ENCODE data around the gene POLRMT.
"Not testable (repeated sequence)": the region's sequence is repeated elsewhere in the genome, so short reads cannot be mapped to it uniquely, and the experiment has no call there.

Gene POLRMT

DNA sequence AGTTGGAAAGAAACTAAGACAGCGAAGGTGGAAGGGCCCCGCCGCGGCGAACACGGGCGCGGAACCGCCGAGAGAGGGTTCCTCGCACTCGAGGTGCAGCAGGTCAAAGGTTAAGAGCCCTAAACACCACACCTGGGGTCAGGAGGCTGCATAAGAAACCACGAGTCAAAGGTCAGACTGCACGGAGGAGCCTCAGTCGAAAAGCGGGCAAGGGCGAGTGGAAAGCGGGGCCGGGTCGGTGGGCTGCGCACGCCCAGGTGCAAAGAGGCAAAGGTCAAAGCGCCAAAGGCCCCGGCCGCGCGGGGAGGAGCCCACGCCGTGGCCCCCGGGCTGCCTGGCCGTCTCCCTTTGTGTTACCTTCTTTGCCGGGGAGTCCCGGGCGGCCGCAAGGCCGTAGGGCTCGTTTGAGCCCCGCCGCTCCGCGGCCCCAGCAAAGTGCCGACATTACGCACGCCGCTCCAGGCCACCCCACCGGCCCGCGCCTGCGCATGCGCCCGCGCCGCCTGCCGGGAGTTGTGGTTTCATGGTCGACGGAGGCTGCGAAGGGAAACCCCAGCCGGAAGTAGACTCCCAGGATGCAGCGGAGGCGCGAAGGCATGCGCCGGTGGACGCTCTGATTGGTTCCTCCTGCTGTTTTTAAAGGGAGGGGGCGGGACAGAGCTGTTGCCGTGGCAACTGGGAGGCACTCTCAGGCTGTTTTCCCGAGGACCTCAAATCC, at the start of gene POLRMT:
POLRMT (minus strand) TSS at position 470 of the 718 bp plus-strand sequence; CDS start at position 445, 25 bp downstream.
- peak; percentile 98 for DNase-seq (ENCODE audit: low spot score)

DNA sequence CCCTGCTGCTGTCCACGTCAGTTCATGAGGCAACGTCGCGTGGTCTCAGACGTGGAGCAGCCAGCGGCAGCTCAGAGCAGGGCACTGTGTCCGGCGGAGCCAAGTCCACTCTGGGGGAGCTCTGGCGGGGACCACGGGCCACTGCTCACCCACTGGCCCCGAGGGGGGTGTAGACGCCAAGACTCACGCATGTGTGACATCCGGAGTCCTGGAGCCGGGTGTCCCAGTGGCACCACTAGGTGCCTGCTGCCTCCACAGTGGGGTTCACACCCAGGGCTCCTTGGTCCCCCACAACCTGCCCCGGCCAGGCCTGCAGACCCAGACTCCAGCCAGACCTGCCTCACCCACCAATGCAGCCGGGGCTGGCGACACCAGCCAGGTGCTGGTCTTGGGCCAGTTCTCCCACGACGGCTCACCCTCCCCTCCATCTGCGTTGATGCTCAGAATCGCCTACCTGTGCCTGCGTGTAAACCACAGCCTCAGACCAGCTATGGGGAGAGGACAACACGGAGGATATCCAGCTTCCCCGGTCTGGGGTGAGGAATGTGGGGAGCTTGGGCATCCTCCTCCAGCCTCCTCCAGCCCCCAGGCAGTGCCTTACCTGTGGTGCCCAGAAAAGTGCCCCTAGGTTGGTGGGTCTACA, 49.5 kb upstream of the POLRMT start:
- no peak for DNase-seq (ENCODE audit: low spot score)

DNA sequence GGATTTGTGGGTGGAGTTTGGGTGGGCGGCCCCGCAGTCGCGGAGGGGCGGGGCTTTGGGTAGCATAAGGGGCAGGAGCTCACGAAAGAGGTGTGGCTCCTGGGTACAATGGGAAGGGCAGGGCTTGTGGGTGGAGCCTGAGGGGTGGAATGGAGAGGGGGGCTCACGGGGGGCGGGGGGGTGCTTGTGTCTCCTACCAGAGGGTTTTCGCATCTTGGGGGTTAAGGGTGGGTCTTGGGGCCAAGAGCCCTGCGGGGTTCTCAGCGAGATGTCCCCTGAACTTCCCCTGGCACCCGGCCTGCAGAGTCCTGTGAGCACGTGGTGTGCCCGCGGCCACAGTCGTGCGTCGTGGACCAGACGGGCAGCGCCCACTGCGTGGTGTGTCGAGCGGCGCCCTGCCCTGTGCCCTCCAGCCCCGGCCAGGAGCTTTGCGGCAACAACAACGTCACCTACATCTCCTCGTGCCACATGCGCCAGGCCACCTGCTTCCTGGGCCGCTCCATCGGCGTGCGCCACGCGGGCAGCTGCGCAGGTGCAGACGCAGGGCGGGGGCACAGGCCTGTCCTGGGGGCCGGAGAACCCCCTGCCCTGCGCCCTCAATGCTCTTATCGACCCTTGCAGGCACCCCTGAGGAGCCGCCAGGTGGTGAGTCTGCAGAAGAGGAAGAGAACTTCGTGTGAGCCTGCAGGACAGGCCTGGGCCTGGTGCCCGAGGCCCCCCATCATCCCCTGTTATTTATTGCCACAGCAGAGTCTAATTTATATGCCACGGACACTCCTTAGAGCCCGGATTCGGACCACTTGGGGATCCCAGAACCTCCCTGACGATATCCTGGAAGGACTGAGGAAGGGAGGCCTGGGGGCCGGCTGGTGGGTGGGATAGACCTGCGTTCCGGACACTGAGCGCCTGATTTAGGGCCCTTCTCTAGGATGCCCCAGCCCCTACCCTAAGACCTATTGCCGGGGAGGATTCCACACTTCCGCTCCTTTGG, 48.0 kb upstream of the POLRMT start:
- DNase-seq (ENCODE audit: low spot score) = no peak

DNA sequence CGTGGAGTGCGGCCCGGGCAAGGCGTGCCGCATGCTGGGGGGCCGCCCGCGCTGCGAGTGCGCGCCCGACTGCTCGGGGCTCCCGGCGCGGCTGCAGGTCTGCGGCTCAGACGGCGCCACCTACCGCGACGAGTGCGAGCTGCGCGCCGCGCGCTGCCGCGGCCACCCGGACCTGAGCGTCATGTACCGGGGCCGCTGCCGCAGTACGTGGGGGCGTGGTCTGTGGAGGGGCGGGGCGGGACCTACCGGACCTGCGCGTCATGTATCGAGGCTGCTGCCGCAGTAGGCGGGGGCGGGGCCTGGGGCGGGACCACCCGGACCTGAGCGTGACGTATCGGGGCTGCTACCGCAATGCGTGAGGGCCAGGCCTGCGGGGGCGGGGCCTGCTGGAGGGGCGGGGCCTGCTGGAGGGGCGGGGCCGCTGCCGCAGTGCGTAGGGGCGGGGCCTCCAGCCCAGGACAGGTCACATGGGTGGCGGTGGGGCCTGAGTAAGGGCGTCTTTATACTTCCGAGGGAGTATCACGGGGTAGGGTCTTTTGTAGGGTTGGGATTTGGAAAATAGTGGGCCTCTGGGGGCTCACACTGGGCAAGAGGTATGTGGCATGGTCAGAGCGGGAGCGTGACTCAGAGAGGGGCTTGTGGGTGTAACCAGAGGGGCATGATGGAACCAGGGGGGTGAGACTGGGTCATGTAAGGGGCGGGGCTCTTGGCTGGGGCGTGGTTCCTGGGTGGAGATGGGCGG, 47.1 kb upstream of the POLRMT start:
- peak; percentile 98 for DNase-seq (ENCODE audit: low spot score)

DNA sequence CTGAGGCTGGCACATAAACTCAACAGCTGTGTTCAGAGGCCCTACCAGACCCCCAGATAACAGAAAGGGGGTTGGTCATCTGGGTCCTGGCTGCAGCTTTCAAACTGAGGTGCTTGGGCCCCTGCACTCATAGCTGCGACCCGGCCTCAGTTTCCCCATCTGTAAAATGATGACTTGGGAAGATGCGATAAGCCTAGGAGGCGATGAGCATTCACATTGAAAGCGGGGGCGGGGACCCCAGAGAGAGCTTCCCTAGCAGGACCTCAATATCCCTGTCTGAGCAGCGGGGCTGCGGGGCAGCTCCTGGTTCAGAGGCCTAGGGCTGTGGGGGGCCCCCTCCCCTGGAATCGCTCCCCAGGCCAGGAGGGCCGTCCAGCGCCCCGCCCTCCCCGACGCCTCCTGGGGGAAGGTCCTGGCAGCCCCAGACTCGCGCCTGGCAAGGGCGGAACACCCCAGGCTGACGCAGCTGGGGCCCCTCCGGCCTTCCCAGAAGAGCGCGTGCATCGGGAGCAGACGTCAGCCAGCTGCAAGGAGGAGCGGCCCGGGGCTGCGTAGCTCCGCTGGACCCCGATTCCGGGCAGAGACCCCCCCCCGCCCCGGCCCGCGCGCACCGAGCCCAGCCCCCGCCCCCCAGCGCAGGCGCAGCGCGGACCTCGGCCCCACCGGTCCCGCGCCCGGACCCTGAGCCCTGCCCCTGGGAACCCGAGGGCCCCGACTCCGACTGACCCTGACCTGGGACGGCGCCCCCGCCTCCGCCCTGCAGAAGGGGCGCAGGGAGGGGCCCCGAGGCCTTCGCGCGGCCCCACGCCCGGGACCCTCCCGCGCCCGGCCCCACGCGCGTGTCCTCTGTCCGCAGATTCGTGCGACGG, 46.3 kb upstream of the POLRMT start:
- DNase-seq (ENCODE audit: low spot score) = peak; percentile 48

DNA sequence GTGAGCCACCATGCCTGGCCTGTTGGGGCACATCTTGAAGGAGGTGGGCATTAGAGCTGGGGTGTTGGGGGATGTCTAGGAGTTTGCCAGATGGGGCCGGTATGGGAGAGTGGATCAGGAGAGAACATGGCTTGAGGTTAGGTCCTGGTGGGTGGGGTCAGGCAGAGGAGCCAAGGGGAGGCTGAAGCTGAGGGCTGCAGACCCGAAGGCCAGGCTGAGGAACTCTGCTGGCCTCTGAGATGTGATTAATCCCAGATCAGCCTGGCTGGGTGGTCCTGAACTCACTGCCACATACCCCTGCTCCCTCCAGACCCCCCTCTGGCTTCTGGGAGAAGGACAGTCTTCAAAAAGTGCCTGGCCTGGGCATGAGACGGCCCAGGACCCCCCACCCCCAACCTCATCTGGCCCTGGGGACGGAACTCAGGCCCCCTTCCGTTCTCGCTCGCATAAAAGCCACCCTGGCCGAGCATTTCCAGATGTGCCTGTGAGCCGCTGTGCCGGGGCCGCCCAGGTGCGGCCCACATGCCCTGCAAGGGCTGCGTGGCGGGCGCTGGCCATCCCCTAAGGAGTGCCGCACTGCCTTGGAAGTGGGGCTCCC, 45.6 kb upstream of the POLRMT start:
- DNase-seq (ENCODE audit: low spot score) = no peak

DNA sequence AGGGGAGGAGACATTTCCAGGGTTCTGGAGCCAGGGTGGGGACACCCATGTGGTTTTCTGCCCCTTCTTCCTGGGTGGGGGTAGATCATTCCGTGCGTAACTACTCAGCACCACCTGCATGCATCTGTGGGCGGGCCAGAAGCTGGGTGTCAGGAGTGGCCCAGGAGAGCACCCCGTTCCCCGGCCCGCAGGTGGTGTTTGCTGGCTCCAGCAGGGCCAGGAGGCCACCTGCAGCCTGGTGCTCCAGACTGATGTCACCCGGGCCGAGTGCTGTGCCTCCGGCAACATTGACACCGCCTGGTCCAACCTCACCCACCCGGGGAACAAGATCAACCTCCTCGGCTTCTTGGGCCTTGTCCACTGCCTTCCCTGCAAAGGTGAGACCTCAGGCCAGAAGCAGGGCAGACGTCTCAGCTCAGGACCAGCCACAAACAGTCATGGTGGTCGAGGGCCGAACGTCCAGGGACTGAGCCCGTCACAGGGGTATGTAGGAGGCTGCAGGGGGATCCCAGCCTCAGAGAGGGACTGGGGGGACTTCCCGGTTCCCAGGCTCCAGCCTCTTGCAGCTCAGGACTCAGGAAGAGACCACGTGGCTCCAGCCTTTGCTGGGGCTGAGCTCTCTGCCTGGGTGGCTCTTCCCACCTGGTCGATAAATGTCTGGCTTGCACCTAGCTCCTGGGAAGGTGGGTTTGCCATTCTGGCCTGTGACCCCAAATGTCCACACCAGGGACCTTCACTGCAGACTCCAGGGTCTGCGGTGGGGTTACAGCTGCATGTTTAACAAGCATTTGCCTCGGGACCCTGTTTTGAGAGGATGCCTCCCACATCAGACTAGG, 44.5 kb upstream of the POLRMT start:
- no peak for DNase-seq (ENCODE audit: low spot score)

DNA sequence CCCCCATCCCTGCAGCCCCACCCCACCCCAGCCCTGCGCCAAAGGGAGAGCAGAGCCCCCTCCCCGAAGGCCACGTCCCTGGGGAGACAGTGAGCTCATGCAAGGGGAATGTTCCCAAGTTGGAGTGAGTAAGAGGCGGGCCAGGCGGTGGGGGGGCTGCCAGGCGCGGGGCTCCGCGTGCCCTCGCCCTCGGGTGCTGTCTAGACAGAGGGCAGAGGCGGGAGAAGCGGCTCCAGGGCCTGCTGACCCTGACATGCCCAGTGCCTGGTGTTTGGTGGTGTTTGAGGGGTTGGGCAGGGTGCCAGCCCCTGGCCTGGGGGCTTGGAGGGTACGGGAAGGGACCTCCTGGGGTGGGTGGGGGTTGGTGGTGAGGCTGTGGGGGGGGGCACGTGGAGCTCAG, 43.9 kb upstream of the POLRMT start:
- no peak for DNase-seq (ENCODE audit: low spot score)

DNA sequence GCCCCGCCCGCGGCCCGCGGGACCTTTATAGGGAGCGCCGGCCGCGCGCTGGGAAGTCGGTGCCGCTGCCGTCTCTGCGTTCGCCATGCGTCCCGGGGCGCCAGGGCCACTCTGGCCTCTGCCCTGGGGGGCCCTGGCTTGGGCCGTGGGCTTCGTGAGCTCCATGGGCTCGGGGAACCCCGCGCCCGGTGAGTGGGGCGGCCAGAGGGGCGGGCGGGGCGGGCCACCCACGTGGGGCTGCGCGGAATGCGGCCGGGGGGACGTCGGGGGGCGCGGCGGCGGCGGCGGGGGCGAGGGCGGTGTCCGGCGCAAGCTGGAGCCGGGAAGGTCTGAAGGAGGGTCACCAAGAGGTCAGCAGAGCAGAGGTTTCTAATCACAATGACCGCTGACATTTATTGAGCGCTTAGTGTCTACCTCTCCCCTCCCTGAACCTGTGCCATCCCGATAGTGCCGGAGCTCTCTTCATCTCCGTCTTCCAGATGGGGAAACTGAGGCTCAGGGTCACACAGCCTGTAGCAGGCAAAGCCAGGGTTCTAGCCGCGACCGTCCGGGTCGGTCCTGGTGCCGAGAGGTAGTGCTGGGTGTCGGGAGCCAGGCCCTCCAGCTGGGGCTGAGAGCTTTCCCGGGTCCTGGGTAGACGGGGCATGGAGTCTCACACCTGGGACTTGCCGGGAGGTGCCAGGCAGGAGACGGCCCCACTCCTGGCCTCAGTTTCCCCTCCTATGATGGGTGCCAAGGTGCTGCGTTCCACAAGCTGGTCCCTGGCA, 43.2 kb upstream of the POLRMT start, which contains the start of gene FSTL3:
FSTL3 (plus strand) TSS at position 54 of the 767 bp plus-strand sequence; CDS start at position 86, 32 bp downstream.
- DNase-seq (ENCODE audit: low spot score) = no peak

DNA sequence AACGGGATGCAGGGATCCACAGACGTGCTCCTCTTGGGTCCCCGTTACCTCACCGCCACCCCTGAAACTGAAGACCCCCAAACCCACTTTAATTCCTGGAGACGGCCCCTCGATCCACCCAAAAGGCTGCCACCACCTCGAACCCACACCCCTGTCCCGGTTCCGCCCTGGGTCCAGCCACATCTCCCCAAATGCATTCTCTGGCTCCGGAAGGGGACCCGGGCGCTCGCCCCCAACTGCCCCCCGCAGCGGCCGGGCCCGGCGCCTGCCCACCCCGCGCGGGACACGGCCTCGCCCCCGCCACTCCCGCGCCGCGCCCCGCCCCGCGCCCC, 42.6 kb upstream of the POLRMT start:
- DNase-seq (ENCODE audit: low spot score) = no peak

DNA sequence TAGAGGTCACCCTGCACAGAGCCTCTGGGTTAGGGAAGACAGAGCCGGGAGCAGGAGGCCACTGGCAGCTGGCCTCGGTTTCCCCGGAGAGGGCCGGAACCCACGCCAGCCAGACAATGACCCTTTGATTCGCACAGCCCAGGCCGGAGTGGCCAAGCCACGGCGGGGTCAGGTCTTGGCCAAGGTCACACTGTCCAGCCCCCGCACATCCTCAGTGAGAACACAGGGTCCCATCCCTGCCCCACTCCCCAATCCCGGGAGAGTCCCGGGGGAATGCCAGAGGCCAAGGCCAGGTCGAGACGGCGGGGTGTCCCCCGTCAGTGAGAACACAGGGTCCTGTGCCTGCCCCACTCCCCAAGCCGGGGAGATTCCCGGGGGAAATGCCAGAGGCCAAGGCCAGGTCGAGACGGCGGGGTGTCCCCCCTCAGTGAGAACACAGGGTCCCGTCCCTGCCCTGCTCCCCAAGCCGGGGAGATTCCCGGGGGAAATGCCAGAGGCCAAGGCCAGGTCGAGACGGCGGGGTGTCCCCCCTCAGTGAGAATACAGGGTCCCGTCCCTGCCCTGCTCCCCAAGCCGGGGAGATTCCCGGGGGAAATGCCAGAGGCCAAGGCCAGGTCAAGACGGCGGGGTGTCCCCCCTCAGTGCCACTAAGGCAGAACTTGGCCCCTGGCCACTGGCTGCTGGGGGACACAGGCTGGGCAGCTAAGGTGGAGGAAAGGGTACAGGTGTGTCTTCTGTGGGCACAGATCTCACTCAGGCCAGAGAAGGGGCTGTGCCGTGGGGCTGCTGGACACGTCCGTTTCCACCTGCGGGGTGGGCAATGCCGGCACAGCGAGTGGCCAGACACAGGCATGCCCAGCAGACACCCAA, 41.2 kb upstream of the POLRMT start:
- peak; percentile 60 for DNase-seq (ENCODE audit: low spot score)

DNA sequence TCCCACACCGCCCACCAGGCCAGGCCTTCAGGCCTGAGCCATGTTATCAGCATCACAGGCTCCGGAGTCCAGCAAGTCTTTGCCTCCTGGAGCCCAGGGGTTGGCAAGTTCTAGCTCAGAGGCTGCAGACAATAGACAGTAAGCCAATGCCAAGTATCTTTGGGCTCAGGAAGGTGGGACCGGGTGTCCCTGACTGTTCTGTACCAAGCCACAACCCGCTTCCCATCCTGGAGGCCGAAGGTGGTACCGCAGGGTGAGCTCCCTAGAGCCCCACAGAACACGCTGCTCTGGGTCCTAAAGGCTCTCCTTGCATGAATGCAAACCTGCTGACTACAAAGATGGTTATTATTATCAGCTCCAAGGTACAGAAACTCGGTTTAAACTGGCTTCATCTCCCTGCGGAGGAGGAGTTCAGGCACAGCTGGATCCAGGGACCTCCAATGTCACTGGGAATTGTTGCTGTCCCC, 37.3 kb upstream of the POLRMT start:
- DNase-seq (ENCODE audit: low spot score) = no peak

DNA sequence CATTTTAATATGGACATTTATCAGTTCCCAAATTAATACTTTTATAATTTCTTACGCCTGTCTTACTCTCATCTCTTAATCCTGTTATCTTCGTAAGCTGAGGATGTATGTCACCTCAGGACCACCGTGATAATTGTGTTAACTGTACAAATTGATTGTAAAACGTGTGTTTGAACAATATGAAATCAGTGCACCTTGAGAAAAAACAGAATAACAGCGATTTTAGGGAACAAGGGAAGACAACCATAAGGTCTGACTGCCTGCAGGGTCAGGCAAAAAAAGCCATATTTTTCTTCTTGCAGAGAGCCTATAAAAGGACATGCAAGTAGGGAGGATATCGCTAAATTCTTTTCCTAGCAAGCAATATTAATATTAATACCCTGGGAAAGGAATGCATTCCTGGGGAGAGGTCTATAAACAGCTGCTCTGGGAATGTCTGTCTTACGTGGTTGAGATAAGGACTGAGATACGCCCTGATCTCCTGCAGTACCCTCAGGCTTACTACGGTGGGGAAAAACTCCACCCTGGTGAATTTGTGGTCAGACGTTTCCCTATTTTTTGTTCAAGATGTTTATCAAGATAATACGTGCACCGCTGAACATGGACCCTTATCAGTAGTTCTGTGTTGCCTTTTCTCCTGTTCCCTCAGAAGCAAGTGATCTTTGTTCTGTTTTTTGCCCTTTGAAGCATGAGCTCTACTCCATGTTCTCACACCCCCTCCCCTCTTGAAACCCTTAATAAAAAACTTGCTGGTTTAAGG, 35.5 kb upstream of the POLRMT start:
- DNase-seq (ENCODE audit: low spot score) = not testable (repeated sequence)

DNA sequence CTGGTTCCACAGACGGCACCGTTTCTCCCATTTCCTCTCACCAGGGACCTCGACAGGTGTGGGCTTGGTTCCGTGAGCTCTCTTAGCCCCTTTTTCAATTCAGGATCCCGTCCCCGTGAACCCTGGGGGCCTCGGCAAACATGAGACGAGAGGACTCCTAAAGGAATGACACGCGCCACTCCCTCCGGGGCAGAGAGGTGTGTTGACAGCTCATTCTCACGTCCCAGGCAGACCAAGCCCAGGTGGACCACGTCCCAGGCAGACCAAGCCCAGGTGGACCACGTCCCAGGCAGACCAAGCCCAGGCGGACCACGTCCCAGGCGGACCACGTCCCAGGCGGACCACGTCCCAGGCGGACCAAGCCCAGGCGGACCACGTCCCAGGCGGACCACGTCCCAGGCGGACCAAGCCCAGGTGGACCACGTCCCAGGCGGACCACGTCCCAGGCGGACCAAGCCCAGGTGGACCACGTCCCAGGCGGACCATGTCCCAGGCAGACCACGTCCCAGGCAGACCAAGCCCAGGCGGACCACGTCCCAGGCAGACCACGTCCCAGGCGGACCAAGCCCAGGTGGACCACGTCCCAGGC, 33.7 kb upstream of the POLRMT start:
- DNase-seq (ENCODE audit: low spot score) = not testable (repeated sequence)

DNA sequence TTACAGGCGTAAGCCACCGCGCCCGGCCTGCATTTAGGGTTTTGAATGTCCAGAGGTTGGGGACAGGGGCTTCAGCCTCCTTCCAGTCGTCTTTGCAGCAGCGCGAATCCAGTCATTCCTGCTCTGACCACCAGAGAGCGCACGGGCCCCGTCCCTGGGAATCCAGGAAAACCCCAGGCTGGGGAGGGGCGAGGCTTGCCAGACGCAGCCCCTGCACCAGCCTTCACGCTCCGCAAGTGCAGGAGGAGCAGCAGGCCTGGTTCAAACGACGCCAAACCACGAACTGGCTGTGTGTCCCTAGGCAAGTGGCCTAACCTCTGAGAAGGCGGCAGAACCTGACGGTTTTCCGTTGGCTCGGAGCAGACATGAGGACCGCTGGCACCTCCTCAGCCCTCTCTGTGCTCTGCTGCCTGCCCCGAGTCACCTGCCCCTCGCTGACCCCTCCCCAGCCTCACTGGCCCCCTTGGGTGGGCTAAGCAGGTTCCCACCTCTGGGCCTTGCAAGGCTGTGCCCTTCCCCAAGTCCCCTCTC, 31.6 kb upstream of the POLRMT start:
- peak; percentile 73 for DNase-seq (ENCODE audit: low spot score)

DNA sequence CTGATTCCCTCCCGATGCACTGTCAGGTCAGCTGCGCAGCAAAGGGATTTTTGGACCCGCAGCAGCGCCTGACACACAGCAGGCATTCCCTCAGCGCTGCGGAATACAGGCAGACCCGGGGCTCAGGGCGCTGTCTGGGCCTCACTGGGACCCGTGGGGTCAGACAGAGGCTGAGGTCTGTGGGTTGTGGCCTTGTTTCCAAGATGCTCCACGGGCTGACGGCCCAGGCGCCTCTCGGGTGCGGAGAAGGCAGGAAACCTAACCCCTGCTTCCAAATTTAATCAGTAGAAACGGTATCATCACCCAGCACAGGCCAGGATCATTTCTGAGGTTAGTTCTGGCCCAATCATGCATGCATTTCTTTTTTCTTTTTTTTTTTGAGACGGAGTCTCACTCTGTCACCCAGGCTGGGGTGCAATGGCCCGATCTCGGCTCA, 30.4 kb upstream of the POLRMT start:
- no peak for DNase-seq (ENCODE audit: low spot score)
